ENCODE results near the gene RASGRF2. TPM values are rescaled to one million over a fixed set of nuclear protein-coding genes. Genes with fewer than 3 reads are reported as not detected.

RASGRF2 gene
- total and polyA plus RNA-seq, 8 donors, result 1.1 to 2.7 (median 1.4) TPM

- Histone ChIP-seq H3K4me1 (no peaks in the 10 kb centered on the region), H3K27me3 (no peaks in the 10 kb centered on the region), H3K36me3 (no peaks in the 10 kb centered on the region), H3K27ac (no peak overlapping the region), H3K4me3 (no peak overlapping the region), H3K9me3 (no peaks in the 10 kb centered on the region)
- DNase-seq (no peak), FAIRE-seq (no peak), ATAC-seq (no peak)
- intact Hi-C loops (cut with DNase I), result no loop called here
- 73 to 81% methylated on average over 7 of the region's 7 CpGs for WGBS, 2 donors
- TF ChIP-seq, protein P1, sequence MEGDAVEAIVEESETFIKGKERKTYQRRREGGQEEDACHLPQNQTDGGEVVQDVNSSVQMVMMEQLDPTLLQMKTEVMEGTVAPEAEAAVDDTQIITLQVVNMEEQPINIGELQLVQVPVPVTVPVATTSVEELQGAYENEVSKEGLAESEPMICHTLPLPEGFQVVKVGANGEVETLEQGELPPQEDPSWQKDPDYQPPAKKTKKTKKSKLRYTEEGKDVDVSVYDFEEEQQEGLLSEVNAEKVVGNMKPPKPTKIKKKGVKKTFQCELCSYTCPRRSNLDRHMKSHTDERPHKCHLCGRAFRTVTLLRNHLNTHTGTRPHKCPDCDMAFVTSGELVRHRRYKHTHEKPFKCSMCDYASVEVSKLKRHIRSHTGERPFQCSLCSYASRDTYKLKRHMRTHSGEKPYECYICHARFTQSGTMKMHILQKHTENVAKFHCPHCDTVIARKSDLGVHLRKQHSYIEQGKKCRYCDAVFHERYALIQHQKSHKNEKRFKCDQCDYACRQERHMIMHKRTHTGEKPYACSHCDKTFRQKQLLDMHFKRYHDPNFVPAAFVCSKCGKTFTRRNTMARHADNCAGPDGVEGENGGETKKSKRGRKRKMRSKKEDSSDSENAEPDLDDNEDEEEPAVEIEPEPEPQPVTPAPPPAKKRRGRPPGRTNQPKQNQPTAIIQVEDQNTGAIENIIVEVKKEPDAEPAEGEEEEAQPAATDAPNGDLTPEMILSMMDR (IDR thresholded peaks at IDR 0.05), result no peak
Observed at GRCh38 chr5:81128416-81128815, 168.3 kb downstream of the RASGRF2 start.

DNA sequence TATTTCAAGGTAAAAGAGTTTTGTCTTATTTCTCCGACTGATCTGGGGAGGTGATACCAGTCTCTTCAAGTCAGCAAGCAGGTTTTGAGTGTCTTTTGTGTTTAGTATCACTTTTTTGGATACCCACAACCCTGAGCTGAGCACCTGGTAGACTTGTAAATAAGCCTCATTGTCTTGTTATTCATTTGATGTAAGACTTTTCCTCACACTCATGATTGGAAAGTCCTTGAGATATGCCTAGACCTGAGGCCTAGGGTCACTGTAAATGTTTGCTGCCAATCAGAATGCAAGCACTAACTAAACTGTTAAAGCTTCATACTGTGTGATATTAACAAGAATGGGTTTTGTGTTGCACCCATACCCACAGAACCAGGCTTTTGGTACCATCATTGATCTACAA is 172.2 kb downstream of the RASGRF2 start:
- Histone ChIP-seq H3K4me1 (no peaks in the 10 kb centered on the region), H3K9me3 (no peaks in the 10 kb centered on the region), H3K27ac (no peak overlapping the region), H3K36me3 (no peaks in the 10 kb centered on the region), H3K27me3 (no peaks in the 10 kb centered on the region), H3K4me3 (no peak overlapping the region)
- DNase-seq (no peak), FAIRE-seq (no peak), ATAC-seq (no peak)
- TF ChIP-seq, protein P1 (IDR thresholded peaks at IDR 0.05), result no peak
- WGBS, 2 donors, result 27 to 40% methylated on average over 1 of the region's 1 CpG
- intact Hi-C loops (cut with DNase I), result no loop called here

- TF ChIP-seq, protein P1 (IDR thresholded peaks at IDR 0.05), result no peak
- FAIRE-seq, result no peak
- no peaks in the 10 kb centered on the region for H3K9me3 ChIP-seq
- DNase-seq, result no peak
- intact Hi-C loops (cut with DNase I), result no loop called here
- H3K27ac ChIP-seq, result no peak overlapping the region
- H3K27me3 ChIP-seq, result no peaks in the 10 kb centered on the region
- H3K4me3 ChIP-seq, result no peak overlapping the region
- H3K36me3 ChIP-seq, result no peaks in the 10 kb centered on the region
- 71 to 88% methylated on average over 2 of the region's 2 CpGs for WGBS, 2 donors
- H3K4me1 ChIP-seq, result no peaks in the 10 kb centered on the region
- no peak for ATAC-seq
Observed at GRCh38 chr5:81134066-81134465, 173.9 kb downstream of the RASGRF2 start.

DNA sequence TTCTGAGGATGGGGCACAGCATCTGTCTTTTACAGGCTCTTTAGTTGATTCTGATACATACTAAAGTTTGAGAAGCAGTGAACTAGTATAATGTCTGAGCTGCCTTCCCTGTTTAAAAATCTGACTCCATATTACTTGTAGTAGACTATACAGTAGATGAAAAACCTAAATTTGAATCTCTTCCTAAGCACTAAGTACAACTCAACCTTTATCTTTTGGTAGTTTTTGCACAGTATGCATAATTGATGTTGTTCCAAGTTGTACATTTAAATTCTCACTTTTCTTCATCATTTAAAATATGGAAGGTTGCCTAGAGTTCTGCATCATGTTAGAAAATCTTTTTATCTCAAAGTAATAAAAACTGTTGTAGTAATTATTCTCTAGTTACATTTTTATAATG is 174.4 kb downstream of the RASGRF2 start:
- ATAC-seq (no peak), FAIRE-seq (no peak), DNase-seq (no peak)
- intact Hi-C loops (cut with DNase I), result no loop called here
- Histone ChIP-seq H3K36me3 (no peaks in the 10 kb centered on the region), H3K27ac (no peak overlapping the region), H3K9me3 (no peaks in the 10 kb centered on the region), H3K27me3 (no peaks in the 10 kb centered on the region), H3K4me3 (no peak overlapping the region), H3K4me1 (no peaks in the 10 kb centered on the region)
- TF ChIP-seq, protein P1 (IDR thresholded peaks at IDR 0.05), result no peak

DNA sequence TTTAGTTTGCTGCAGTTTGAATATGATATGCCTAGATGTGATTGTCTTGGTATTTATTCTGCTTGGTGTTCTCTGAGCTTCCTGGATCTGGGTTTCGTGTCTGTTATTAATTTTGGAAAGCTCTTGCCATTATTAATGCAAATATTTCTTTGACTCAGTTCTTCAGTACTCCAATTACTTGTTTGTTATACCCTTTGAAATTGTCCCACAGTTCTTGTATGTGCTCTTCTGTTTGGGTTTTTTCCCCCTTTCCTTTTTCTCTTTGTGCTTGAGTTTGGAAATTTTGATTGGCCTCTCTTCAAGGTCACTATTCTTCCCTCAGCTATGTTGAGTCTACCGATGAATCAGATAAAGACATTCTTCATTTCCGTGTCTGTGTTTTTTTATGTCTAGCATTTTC is 176.4 kb downstream of the RASGRF2 start:
- DNase-seq (no peak), ATAC-seq (no peak), FAIRE-seq (no peak)
- 52 to 63% methylated on average over 3 of the region's 3 CpGs for WGBS, 2 donors
- TF ChIP-seq, protein P1 (IDR thresholded peaks at IDR 0.05), result no peak
- Histone ChIP-seq H3K27ac (no peak overlapping the region), H3K4me3 (no peak overlapping the region), H3K9me3 (no peaks in the 10 kb centered on the region), H3K27me3 (no peaks in the 10 kb centered on the region), H3K36me3 (no peaks in the 10 kb centered on the region), H3K4me1 (no peaks in the 10 kb centered on the region)
- intact Hi-C loops (cut with DNase I), result no loop called here
